ENCODE measurements around the gene PLEK2.
A peak's percentile ranks its signal among the peaks of the same experiment; 100 is the strongest.
"Not testable (repeated sequence)": the region's sequence is repeated elsewhere in the genome, so short reads cannot be mapped to it uniquely, and the experiment has no call there.

Gene PLEK2

DNA sequence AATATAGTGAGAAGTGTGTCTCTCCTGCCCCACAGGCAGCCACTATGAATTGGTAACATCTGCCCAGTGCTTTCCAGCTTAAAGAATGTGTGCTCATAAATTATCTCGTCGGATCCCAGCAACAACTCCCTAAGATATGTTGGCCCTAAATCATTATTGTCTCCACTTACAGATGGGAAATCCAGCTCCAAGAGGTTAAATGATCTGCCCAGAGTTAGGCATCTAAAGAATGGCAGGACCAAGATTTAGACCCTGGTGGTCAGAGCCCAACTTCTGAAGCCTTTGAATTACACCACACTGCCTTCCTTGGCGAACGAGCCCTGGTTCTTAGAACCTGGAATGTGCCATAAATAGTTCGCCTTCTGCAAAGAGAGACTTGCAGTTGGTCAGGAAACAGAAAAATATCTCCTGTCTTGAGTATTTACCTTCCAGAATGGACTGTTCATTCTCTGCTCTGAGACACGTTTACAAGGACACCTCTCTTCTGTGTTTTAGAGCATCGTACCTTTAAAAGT lies 20.1 kb upstream of the PLEK2 start:
- DNase-seq, result no peak
- in situ Hi-C loops (cut with HindIII; ENCODE audit: low pct_ligation_motif_present, low pct_unique_long_range_greater_than_20kb, low sequenced_read_pairs), result no loop called here

DNA sequence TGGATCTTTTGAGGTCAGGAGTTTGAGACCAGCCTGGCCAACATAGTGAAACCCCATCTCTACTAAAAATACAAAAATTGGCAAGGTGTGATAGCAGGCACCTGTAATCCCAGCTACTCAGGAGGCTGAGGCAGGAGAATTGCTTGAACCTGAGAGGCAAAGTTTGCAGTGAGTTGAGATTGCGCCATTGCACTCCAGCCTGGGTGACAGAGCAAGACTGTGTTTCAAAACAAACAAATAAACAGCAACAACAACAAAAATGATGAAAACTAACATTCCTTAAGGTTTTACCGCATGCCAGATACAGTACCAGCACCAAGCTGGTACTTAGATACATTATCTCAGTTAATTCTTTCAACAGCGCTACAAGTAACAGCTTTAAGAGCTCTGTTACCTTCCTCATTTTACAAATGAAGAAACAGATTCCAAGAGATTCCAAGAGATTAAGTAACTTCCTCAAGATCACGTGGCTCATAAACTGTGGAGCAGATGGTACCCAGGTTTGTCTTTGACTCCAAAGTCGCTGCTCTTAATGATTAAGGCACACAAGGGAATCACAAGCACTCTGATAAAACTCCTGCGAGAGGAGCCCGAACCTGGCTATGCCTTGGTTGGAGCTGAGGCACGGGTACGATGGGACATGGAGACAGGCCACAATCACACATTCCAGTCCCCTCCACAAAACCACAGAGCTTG lies 17.7 kb upstream of the PLEK2 start:
- DNase-seq, result no peak
- in situ Hi-C loops (cut with HindIII; ENCODE audit: low pct_ligation_motif_present, low pct_unique_long_range_greater_than_20kb, low sequenced_read_pairs), result no loop called here

DNA sequence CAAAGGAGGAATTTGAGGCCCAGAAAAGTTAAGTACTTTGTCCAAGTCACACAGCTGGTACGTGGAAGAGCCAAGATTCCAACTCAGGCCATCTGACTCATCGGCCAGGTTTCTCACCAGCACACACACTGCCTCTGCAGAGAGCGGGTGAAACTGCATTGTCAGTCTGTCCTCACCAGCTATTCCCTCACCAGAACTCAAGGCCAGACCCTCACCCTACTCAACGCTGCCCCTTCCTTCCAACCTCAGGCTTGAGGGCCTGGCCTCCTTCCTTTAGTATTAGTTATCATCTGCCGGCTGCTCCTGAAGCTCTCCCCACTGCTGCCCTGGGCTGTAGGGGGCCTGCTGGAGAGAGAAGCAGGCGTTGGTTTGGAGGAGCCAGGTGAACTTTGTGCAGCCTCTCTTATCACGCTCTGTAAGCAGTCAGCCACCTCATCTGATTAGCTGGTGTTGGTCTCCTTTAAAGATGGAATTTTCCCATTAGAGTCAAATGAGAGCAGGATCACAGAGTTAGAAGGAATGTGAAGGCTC lies 16.6 kb upstream of the PLEK2 start:
- in situ Hi-C loops (cut with HindIII; ENCODE audit: low pct_ligation_motif_present, low pct_unique_long_range_greater_than_20kb, low sequenced_read_pairs), result no loop called here

DNA sequence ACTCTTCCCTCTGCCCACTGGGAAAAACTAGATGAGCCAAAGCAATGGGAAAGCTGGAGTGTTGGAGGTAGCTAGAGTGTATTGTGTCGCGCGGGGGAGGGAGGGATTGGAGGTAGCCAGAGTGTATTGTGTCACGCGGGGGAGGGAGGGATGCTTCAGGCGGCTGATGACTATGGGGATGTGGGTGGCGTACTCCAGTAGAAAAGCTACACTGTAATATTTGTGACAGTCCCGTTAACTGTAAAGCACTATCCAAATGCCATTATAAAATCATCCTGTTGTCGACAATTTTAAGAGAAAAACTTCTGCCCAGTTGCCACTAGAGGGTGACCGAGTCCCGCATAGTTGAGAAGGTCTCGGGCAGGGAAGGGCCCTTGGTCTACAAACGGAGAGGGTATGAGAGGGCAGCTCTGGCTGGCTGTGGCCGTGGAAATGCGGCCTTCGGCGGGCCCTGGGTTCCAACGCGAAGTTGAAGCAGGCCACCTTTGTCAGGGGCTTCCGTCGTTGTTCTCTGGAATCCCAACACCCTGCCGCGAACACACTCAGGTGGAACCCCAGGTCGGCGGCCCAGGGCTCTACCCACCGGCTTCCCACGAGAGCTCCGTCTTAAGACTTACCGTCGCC lies 15.1 kb upstream of the PLEK2 start:
- in situ Hi-C loops (cut with HindIII; ENCODE audit: low pct_ligation_motif_present, low pct_unique_long_range_greater_than_20kb, low sequenced_read_pairs), result no loop called here

More for the DNA sequence above, 16.6 kb upstream of the PLEK2 start:
- peak; percentile 45 for DNase-seq

DNA sequence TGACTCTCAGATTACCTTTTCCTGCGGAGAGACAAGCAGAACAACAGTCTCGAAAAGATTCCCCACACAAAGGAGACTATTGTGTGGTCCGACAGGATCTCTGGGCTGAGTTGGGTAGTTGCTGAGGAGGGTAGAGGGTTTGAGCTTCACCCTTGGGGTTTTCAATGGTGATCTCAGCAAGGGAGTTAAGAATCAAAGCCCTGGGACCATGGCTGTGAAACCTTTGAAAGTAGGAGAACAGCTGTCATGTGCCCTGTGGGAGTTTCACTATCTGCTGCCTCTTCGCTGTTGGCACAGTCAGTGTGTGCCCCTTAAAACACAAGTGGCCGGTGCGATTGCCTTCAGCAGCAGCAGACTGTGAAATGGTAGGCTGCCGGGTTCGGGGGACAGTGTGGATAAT lies 14.2 kb upstream of the PLEK2 start:
- in situ Hi-C loops (cut with HindIII; ENCODE audit: low pct_ligation_motif_present, low pct_unique_long_range_greater_than_20kb, low sequenced_read_pairs), result no loop called here
- DNase-seq, result no peak

More for the DNA sequence above, 15.1 kb upstream of the PLEK2 start:
- peak; percentile 75 for DNase-seq

DNA sequence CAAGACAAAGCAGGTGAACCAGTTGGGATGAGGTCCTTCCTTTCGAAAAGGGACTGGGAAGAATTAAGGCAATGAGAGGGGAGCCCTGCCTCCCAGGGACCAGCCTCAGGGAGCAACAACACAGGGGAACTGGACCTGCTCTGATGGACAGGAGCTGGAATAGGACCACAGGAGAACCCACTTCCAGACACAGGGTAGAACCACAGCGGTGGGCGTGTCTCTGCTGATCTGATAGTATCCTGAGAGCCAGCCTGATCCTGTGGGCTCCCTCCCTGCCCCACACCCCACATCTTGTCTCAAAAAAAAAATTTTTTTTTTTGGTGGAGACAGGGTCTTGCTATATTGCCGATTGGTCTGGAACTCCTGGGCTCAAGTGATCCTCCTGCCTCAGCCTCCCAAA lies 13.6 kb upstream of the PLEK2 start:
- in situ Hi-C loops (cut with HindIII; ENCODE audit: low pct_ligation_motif_present, low pct_unique_long_range_greater_than_20kb, low sequenced_read_pairs), result no loop called here
- DNase-seq, result no peak

DNA sequence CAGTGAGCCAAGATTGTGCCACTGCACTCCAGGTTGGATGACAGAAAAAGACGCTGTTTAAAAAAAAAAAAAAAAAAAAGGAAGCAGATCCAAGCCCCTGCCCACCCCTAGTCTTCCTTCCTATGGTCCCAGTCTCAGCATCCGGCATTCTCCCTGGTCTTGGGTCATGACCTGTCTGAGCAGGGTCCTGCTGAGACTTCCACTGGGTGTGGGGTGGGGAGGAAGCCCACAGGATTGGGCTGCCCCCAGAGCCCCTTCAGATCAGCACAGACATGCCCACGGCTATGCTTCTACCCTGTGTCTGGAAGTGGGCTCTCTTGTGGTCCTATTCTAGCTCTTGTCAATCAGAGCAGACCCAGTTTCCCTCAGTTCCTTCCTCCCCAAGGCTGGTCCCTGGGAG lies 12.6 kb upstream of the PLEK2 start:
- in situ Hi-C loops (cut with HindIII; ENCODE audit: low pct_ligation_motif_present, low pct_unique_long_range_greater_than_20kb, low sequenced_read_pairs), result no loop called here
- no peak for DNase-seq

DNA sequence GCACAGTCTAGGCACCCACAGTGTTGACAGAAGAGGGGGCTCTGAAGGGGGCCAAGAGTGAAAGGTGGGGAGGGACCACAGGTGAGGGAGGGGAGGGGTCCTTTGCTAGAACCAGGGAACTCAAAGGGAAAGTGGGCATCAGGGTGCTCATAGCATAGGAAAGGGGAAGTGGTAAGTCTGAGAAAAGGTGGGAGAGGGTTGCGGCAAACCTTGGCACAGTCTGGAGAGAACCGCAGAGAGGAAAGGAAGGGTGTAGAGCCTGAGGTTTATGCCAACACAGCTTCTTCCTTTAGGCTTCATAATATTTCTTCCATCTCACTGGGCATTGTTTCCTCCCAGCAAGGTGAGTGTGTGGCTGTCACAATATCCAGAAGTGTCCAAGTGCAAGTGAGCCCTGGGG lies 11.5 kb upstream of the PLEK2 start:
- DNase-seq, result no peak
- in situ Hi-C loops (cut with HindIII; ENCODE audit: low pct_ligation_motif_present, low pct_unique_long_range_greater_than_20kb, low sequenced_read_pairs), result no loop called here

DNA sequence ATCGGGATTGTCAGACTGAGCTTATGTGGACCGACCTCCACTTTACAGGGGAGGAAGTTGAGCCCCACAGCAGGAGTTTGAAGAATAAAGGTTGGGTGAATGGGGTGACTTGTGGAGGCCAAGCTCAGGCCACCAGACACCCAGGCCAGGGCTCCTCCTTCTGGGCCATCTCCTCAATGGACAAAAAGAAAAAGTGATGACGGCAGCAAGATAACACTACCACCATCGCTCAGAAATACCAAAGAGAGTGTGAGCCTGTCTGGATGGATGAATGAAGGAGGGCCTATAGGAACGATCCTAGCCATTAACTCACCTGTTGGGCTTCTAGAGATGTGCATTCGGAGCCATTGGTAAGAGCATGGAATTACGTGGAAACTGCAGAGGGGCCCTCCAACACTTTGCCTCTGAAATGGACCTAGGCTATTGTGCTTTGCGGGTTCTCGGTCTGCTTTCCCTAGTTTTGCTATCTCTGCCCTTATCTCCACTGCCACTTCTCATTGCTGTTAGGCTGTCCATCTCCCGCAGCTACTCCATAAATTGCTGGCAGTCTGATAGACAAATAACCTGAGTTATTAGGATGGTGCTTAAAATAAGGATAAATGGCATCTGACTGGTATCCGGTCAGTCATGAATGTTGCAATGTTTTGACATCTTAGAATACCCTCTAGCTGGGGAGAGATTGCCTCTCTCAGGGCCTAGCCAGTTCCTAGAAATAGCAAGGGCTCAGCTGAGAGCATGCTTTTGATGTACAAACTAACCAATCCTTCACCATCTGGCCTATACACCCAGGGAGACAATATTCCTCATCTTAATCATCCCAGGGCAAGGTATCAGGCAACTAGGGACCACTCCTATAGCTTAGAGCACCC lies 9.6 kb upstream of the PLEK2 start:
- in situ Hi-C loops (cut with HindIII; ENCODE audit: low pct_ligation_motif_present, low pct_unique_long_range_greater_than_20kb, low sequenced_read_pairs), result no loop called here
- DNase-seq, result no peak

DNA sequence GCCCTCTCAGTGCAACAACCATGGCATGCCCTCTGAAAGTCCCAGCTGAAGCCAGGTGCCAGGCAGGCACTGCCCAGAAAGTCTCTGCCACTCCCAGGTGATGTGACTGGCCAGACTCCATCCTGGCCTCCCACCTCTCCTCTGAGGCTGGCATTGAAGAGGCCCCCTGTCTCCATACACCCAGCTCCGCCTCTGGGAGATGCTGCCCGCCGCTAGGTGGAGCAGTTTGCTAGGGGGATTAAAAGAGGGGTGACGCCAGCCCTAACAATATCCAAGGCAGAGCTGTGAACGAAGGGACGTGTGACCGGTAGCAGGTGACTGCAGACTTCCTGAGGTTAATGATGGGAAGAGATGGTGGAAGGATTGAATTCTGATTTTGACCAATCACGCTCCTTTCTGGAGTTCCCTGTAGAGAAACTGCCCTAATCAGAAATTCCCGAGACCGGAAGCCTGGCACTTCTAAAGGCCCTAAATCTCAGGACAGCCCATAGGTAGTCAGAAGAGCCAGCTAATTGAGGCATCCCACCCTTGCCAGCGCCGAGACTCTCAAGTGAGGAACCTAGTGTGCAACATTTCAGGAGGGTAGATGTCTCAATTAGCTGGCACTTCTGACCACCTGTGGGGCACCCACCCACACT lies 8.3 kb upstream of the PLEK2 start:
- no peak for DNase-seq
- in situ Hi-C loops (cut with HindIII; ENCODE audit: low pct_ligation_motif_present, low pct_unique_long_range_greater_than_20kb, low sequenced_read_pairs), result no loop called here

DNA sequence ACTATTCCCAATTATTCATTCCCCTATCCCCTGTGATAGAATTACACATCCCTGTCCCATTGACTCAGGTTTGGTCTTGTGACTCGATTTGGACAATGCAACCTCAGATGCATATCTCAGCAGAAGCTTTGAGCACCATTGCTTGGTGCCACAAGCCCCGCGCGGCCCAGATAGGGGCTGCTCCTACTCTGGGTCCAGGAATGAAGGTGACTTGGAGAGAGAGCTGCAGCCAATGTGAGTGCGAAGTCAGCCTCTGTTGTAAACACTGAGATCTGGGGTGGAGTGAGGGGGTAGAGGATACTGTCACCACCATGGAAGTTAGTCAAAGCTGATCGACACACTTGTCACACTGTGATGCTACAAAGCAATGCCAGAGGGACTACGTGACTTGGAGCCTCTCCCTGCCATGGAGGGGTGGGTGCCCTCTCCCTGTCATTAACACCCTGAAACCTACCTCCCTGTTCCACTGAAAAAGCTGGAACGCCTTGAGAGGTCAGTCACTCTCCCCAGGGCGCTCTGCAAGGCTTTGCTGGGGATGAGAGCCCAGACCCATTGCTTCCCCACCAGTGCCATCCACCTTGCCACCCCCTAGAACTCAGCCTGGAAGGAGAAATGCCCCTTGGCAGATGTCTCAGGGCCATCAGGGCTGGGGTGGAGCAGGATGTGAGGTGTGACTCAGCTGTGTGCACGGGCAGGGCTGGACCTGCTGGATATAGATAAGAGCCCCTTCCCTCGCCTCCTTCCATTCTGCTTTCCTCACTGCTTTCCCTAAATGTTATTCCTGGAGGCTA lies 6.6 kb upstream of the PLEK2 start:
- in situ Hi-C loops (cut with HindIII; ENCODE audit: low pct_ligation_motif_present, low pct_unique_long_range_greater_than_20kb, low sequenced_read_pairs), result no loop called here
- DNase-seq, result no peak

DNA sequence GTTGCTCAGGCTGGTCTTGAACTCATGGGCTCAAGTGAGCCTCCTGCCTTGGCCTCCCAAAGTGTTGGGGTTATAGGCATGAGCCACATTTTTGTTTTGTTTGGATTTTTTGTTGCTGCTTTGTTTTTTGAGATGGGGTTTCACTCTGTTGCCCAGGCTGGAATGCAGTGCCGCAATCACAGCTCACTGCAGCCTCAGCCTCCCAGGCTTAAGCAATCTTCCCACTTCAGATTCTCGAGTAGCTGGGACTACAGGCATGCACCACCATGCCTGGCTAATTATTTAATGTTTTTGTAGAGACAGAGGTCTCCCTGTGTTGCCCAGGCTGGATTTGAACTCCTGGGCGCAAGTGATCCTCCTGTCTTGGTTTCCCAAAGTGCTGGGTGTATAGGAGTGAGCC lies 5.7 kb upstream of the PLEK2 start:
- DNase-seq, result no peak
- in situ Hi-C loops (cut with HindIII; ENCODE audit: low pct_ligation_motif_present, low pct_unique_long_range_greater_than_20kb, low sequenced_read_pairs), result no loop called here

DNA sequence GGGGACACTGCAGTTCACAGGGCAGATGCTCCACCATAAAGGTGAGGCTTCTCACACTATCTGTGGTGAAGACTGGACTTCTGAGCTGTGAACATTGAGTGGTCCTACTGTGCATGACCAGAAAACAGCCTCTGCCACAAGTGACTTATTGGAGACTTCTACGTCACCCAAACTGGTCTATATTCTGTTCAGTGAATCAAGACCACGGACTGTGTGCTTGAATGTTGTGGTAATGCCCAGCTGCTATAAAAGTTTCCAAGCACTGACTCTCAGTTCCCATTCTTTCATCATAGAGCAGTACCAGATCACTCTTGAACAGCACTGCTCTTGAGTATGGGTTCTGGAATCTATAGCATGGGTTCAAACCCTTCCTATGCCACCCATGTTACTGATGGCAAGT lies 4.8 kb upstream of the PLEK2 start:
- DNase-seq, result no peak
- in situ Hi-C loops (cut with HindIII; ENCODE audit: low pct_ligation_motif_present, low pct_unique_long_range_greater_than_20kb, low sequenced_read_pairs), result no loop called here

DNA sequence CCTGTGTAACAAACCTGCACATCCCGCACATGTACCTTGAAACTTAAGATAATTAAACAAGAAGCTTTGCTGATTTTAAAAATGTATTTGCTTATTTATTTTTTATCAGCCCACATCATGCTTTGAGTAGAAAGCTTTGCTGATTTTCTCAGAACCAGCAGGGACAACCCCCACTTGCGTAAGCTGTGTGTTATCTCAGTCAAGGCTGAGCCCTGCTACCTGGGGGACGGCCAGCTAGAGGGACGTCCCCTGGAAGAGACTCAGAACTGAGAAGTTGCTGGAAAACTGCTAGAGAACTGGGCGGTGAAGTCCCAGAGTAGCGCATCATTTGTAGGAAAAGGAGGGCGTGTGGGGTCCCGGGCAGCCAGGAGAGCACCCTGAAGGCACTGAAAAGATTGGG lies 4.1 kb upstream of the PLEK2 start:
- in situ Hi-C loops (cut with HindIII; ENCODE audit: low pct_ligation_motif_present, low pct_unique_long_range_greater_than_20kb, low sequenced_read_pairs), result no loop called here

DNA sequence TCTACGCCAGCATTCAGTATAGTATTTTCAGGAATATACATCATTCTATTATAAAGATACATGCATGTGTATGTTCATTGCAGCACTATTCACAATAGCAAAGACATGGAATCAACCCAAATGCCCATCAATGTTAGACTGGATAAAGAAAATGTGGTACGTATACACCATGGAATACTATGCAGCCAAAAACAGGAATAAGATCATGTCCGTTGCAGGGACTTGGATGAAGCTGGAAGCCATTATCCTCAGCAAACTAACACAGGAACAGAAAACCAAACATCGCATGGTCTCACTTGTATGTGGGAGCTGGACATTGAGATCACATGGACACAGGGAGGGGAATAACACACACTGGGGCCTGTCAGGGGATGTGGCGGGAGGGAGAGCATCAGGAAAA lies 3.6 kb upstream of the PLEK2 start:
- in situ Hi-C loops (cut with HindIII; ENCODE audit: low pct_ligation_motif_present, low pct_unique_long_range_greater_than_20kb, low sequenced_read_pairs); DNase-seq: not testable (repeated sequence)

More for the DNA sequence above, 4.1 kb upstream of the PLEK2 start:
- no peak for DNase-seq

DNA sequence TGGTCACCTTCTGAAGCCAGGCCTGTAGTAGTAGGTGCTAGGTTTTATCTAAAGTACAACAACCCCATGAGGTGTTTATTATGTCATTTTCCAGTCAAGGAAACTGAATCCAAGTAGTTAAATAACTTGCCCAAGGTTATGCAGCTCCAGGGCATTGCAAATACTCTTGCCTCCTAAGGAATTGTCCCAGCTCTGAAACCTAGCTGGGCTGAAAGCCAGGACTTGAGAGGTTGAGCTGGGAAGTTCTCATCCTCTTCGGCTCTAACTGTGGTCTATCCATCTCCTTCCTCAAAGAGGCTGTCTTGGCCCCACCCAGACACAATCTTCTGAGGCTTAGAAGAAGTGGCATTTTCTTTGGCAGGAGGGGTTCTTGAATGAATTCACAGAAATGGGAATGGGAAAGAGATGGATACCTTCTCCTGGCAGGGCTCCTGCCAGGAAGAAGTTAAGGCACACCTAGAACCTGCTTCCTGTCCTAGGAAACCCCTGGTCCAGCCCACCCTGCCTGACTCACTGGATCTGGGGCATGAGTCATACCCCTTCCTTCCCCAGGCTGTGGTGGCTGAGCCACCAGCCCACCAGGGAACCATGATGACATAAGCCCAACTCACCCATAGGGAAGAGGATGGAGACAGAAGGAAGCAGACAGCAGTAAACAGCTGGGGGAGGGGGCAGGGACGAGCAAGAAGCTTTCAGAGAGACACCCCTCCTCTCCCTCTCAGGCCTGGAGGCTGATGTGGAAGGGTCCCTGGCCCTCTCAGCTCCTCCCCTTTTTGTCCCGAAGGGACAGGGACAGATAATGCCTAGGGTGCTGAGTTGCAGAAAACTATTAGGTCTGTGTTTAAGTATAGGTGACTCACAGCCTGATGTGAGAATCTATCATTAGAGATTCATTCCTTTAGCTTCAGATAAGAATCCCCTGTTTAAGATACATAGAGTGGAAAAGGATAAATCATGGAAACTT lies 2.1 kb upstream of the PLEK2 start:
- in situ Hi-C loops (cut with HindIII; ENCODE audit: low pct_ligation_motif_present, low pct_unique_long_range_greater_than_20kb, low sequenced_read_pairs), result no loop called here
- DNase-seq, result peak; percentile 68

DNA sequence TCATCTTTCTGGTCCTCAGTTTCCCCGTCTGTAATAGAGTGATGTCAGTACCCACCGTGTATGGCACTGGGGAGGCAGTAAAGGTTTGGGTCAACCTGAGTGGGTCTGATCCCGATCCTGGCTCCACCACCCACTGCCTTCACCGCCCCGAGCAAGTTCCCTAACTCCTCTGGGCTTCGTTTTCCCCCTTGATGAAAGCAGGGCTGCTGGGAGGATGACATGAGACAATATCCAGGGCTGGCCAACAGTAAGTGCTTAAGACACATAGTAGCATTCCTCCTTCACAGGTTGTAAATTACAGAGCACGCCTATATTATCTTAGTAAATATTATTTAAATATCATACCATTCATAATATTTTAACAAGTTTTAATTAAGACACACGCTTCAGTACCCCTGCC lies 595 bp downstream of the PLEK2 start:
- in situ Hi-C loops (cut with HindIII; ENCODE audit: low pct_ligation_motif_present, low pct_unique_long_range_greater_than_20kb, low sequenced_read_pairs), result no loop called here
- no peak for DNase-seq
